HG03457 (cell line): ENCODE data around the gene RAP1GDS1.
"Not testable (repeated sequence)": the region's sequence is repeated elsewhere in the genome, so short reads cannot be mapped to it uniquely, and the experiment has no call there.

ENCODE experiments used
- ATAC-seq: cut with Tn5 transposase; IDR thresholded peaks from one replicate; pipeline ENCODE4 v1.9.1; 2021; ENCODE audit warnings: moderate number of reproducible peaks; ENCODE audit not compliant: unreplicated experiment

Gene RAP1GDS1

DNA sequence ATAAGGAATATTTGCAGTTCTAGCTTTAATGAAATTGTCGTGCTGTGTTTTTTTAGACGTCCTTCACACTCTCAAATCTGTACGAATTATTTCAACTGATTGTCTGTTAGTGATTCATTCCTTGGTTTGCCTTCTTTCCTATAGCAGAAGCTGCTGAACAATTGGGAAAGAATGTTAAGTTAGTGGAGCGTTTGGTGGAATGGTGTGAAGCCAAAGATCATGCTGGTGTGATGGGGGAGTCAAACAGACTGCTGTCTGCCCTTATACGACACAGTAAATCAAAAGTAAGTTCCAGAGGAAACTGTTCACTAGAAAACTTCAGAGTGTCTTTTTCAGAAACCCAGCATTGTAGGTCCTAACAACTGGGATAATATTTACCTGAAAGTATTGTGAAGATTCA is 159.9 kb downstream of the RAP1GDS1 start:
- ATAC-seq: no peak

DNA sequence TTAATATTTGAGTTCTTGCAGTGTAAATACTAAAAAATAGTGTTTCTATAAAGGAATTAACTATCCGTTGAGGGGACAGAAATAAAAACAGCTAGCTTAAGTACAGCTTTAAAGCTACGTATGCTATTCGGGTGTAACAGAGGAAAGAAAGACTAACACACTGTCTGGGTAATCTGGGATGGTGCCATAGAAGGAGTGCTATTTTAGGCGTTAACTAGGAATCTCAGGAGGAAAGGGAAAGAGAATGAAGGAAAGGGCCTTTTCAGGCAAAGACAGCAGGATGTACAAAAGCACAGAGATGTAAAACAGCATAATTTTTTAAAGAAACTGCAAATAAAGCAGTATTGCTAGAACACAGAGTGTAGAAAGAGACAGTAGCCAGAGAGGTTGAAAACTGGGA is 161.8 kb downstream of the RAP1GDS1 start:
- ATAC-seq: no peak

DNA sequence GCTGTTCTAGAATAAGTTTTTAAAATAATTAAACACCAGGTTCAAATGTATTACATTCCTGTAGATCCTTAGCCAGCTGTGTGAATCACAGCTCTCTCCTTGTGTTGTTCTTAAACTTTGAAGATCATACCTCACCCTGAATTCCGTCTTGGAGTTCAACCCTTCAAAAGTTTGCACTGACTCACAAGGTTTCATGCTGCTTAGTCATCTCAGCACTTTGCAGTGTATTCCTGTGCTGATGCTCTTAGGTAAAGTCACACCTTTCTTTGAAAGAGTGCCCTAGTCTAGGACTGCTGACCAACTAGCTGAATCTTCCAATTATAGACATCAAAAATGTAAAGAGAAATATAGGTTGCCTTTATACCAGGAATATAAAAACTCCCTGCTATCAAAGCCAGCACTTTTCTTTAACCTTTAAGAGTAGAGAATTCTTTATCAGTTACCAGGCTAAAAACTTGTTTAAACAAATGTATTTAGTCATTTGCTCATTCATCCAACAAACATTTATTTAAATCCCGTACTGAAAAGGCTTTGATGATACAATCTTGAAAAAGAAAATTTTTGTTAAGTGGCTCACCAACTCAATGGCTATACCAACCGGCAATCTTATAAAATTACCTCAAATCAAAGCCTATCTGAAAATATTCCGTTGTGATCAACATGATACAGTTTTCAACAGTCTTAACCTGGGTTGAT is 169.7 kb downstream of the RAP1GDS1 start:
- no peak for ATAC-seq

DNA sequence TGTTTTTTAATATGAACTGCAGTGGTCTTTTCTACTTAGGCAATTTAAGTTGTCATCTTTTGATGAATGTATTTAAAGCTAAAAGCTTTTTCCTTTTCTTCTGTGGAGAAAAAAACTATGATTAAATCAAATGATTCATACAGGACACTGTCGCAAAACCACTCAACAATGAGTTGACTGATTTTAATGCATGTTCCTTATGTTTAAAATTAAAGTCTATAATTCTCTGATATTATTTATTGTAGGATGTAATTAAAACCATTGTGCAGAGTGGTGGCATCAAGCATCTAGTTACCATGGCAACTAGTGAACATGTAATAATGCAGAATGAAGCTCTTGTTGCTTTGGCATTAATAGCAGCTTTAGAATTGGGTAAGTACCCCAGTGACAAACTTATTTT is 172.5 kb downstream of the RAP1GDS1 start:
- no peak for ATAC-seq

DNA sequence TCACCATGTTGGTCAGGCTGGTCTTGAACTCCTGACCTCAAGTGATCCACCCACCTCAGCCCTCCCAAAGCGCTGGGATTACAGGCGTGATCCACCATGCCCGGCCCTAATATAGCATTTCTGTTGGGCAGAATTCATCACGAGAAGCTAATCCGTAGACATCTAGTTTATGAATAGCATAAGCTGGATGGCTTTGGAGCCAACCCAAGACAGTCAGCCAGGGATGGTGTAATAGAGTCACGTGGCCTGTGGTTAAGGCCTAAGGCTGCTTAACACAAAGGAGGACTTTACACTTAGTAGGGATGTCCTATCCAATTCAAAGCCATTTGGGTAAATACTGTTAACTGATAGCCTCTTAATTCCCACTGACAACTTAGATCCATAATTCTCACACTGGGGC is 173.6 kb downstream of the RAP1GDS1 start:
- no peak for ATAC-seq

DNA sequence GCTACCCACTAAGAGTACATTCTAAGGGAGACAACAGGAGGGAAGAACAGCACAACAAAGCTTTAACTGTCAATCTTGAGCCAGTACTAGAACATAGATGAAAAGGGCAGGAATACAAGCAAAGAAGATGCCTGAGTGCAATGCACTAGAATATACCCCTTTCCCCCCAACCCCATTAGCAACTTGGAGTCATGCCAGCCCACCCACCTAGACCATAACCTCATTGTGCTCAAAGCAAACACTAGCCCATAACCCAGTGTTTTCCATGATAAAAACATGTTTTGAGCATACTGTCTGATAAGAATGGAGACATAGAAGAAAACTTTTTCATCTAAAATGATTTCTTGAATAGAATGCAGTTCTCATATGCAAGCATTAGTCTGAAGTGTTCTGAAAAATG is 183.2 kb downstream of the RAP1GDS1 start:
- ATAC-seq: no peak

DNA sequence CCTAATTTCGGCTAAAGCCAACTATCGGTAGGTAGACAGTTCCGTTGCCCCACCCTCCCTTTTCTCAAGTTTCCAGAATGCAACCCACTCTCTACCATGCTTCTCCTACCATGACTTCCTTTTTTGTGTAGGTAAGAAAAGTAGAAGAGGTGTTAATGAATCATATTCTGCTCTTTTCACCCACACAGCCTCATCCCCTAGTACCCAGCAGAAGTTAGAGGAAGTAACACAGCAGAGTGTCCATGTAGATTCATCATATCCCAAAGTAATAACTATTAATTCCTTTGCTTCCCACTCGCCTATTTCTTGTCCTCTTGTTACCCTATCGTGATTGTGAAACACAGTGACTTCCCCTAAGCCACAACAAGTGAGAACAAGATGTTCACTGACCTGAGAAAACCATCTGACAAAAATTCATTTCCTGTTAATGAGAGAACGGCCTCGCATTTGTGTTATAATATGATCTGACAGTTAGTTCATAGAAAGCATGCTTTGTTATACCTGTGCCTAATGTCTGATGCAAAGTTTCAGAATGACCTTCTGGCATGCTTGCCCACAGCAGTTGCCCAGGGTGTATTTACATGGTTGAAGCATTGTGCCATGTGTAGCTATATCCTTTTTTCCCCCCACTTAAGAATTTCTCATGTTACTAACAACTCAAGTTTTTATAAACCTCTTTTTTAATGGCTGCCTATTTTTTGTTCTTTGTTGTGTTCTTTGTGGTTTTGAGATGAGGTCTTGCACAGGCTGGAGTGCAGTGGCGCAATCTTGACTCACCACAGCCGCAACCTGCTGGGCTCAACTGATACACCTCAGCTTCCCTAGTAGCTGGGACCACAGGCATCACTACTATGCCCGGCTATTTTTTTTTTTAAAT is 185.6 kb downstream of the RAP1GDS1 start:
- peak; percentile 56 for ATAC-seq

DNA sequence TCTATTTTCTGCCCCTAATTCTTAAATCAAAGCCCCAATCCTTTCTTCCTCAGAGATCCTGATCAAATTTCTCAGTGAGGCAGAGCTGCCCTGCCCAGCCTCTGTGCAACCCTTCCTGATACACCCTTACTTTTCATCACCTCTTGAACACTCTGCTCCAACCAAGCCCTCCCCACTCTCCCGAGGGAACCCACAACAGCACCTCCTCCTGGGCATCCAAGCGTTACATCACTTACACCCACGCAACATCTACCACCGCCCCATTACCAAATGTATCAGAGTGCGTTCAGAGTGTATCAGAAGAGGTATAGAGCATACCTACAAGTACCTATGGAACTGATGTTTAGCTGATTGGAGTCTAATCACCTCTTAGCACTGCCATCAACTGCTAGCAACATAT is 186.5 kb downstream of the RAP1GDS1 start:
- no peak for ATAC-seq

DNA sequence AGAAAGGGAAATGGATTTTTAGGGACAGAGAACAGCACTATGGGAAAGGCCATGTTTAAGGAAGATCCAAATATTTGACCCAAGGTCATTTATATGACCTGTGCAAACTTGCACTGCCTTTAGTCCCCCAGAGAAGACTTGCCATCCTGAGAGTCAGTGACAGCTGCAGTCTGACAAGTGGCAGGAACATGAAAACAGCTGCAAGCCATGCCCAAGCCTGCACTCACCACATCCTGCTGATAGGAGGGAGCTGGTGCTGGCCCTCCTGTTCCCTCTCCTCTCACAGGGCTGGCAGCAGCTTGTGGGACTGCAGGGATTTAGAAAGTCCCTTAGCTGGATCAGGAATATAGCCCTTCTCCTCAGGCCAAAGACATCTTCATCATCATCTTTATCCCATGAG is 187.7 kb downstream of the RAP1GDS1 start:
- no peak for ATAC-seq

DNA sequence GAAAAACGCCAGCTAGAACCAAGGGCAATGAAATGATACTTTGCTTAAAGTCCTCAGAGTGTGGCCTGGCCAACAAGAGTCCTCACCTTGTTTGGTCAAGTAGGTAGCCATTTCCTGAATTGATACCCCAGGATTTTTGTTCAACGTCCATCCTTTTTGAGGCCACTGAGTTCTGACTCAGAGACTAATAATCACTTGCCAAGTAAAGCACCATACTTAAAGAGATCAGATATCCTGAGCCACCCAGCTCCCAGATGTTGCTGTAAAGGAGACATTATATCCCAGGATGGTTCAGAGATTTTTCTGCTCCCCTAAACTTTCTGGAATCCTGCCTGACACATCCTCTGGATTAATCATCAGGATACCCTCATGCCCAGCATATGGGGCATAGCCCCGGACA is 190.9 kb downstream of the RAP1GDS1 start:
- ATAC-seq: no peak

DNA sequence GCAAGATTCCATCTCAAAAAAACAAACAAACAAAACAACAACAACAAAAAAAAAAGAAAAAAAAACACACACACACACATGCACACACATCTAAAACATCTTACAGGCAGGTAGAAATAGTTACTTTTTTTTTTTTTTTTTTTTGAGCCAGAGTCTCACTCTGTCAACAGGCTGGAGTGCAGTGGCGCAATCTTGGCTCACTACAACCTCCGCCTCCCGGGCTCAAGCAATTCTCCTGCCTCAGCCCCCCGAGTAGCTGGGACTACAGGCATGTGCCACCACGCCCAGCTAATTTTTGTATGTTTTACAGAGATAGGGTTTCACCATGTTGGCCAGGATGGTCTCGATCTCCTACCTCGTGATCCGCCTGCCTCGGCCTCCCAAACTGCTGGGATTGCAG is 196.2 kb downstream of the RAP1GDS1 start:
- not testable (repeated sequence) for ATAC-seq

DNA sequence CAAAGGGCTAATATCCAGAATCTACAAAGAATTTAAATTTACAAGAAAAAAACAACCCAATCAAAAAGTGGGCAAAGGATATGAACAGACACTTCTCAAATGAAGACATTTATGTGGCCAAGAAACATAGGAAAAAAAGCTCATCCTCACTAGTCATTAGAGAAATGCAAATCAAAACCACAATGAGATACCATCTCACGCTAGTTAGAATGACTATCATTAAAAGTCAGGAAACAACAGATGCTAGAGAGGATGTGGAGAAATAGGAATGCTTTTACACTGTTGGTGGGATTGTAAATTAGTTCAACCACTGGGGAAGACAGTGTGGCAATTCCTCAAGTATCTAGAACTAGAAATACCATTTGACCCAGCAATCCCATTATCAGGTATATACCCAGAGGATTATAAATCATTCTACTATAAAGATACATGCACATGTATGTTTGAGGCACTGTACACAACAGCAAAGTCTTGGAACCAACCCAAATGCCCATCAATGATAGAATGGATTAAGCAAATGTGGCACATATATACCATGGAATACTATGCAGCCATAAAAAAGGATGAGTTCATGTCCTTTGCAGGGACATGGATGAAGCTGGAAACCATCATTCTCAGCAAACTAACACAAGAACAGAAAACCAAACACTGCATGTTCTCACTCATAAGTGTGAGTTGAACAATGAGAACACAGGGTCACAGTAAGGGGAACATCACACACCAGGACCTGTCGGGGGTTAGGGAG is 200.1 kb downstream of the RAP1GDS1 start:
- not testable (repeated sequence) for ATAC-seq

DNA sequence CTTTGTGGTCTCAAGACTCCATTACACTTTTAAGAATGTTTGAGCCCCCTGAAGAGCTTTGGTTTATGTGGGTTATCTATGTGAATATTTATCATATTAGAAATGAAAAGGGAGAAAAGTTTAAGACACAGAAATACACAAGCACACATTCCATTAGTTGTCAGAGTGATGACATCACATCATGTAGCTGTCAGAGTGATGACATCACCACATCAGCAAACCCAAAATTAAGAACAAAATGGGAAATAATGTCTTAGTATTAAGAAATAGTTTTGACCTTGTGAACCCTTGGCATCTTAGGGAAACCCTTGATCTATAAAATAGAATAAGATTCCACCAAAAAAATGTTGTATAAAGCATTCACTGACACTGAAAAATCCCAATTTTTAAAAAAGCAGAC is 201.3 kb downstream of the RAP1GDS1 start:
- ATAC-seq: no peak

DNA sequence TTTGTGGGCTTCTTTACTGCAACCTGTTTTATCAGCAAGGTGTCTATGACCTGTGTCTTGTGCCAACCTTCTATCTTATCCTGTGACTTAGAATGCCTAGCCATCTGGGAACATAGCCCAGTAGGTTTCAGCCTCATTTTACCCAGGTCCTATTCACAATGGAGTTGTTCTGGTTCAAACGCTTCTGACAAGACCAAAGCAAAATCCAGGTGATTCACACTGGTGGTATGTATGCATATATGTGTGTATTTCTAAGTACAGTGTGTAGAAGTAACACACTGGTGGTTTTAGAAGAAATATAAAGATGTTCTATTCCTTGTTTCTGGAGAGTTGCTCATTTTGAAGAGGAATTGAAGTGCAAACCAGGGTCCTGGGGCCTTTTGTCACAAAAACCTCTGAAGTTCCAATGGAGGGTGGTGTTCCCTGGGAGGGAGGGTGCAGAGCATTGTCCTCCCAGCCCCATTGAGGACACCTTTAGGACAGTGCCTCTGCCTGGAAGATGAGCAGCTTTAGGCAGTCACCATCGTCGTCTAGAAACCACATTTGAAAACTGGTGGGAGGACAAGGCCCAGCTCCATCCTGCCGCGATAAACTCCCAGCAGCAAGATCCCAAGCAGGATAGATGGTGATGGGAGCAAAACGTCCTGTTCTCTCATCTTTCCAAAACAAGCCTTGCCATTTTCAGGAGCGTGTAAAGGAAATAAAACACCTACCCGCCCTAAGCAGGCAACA is 205.8 kb downstream of the RAP1GDS1 start:
- no peak for ATAC-seq

DNA sequence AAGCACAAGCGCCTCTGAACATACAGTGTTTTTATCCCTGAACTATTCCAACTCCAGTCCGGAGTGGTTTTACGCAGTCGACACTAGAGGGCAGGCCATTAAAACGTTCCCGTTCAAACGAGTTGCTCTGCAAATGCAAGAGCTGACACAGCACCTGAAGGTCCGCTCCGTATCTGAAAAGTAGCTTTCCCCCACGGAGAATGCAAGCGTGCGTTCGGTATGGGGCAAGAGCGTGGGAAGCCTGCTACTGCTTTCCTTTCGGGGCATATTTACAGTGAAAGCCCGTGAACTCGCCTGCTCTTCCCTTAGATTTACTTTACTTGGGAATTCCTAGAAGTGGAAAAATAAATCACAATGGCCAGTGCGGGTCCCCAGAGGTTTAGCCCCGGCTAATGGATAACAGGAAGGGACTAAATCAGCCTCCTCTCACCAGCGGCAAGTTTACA is 206.5 kb downstream of the RAP1GDS1 start:
- no peak for ATAC-seq

DNA sequence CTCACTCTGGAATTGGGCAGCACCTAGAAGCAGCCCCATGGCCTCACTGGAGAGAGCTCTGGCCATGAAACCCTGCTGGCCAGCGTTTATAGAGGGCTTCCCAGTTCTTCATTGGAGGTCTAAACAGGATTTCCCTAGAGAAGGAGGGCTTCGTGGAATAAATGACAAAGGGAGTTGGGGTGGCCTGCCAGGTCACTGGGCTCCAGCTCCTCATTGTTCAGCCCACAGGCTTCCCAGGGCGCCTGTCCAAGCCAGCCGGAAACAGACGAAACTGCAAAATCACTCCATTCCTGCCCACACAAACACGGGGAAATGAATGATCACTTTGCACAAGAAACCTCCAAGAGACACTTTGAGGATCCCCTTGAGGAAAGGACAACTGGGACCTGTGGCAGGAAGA is 207.5 kb downstream of the RAP1GDS1 start:
- ATAC-seq: no peak

DNA sequence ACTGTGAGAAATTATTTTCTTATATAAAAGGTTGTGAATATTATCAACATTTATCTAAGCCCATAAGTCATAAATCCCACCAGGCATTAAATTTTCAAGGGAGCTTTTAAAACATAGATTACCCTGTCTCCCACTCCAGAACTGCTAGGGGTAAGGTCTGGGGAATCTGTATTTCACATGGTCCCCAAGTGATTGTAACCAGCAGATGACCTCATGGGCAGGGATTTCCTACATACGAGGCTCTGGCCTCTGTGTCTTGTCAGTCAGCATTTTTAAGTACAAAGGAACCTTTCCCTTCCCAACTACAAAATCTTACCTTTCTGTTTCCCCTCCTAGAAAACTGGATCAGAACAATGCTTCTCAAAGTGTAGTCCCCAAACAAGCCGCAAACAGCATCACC is 208.6 kb downstream of the RAP1GDS1 start:
- no peak for ATAC-seq

DNA sequence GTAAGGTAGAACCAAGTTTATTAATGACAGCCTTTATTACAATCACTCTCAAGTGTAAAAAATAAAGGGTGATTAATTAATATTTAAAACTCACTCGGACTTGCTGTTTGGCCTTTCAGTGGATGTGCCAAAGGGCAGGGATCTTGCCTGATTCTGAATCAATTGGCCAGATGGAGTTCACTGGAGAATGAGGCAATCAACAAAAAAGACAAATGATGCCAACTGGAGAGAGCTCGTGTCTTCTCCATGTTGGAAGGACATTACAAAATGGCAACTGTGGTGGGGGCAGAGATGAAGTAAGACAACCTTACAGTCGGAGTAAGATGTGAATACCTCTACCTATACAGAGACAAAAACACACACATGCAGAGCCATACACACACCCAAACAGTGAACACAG is 209.2 kb downstream of the RAP1GDS1 start:
- no peak for ATAC-seq

DNA sequence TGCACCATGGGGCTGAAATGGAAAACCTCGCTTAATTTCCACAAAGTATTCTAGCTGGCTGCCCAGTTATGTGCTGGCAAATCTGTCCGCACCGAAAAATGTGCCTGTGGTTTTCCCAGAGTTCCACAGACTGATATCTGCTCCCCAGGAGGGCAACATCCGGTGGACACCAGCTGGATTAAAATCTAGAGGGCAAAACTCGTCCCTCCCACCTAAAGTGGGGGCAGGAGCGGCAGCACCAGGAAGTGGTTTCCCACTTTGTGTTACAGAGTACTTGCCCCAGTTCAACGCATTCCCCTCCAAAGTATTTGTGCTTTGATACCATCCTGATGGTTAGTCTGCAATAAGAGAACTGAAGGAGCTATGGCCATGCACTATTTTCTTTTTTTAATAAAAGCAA is 209.6 kb downstream of the RAP1GDS1 start:
- ATAC-seq: no peak

DNA sequence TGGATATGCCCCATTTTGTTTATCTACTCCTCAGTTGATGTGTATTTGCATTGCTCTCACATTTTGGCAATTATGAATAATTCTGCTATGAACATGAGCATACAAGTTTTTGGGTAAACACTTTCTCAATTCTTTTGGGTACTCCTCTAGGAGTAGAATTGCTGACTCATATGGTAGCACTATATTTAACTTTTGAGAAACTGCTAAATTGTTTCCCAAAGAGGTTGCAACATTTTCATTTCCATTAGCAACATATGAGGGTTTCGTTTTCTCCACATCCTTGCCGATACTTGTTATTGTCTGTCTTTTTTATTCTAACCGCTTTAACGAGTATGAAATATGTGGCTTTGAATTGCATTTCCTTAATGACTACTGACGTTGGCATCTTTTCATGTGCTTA is 211.9 kb downstream of the RAP1GDS1 start:
- no peak for ATAC-seq

DNA sequence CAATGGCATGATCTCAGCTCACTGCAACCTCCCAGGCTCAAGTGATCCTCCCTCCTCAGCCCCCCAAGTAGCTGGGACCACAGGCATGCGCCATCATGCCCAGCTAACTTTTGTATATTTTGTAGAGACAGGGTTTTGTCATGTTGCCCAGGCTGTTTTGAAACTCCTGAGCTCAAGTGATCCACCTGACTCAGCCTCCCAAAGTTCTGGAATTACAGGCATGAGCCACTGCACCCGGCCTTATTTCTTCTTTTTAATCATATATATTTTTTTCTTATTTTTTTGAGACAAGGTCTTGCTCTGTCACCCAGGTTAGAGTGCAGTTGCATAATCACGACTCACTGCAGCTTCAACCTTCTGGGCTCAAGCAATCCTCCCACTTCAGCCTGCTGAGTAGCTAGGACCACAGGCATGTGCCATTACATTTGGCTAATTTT is 213.2 kb downstream of the RAP1GDS1 start:
- ATAC-seq: no peak
